D721Med (cell line): ENCODE results near the gene EHD1.

ENCODE experiments used
- DNase-seq: peaks from one replicate; pipeline ENCODE4 v3.0.0; 2011; ENCODE audit warnings: low spot score; ENCODE audit not compliant: insufficient read length
- FAIRE-seq: peaks from 2 replicates; lab custom pipeline; 2011; peaks lifted over from hg19 to GRCh38; lab: Jason Lieb, UNC
- CTCF ChIP-seq: IDR thresholded peaks from 2 replicates; pipeline ENCODE4 v1.5.1; 2012; ENCODE audit warnings: mild to moderate bottlenecking, control low read depth; ENCODE audit not compliant: insufficient read depth; ENCODE audit errors: missing control alignments

EHD1 gene

GRCh38 chr11:64921384-64921783 is 43.0 kb upstream of the EHD1 start:
- FAIRE-seq (no peak), DNase-seq (no peak)
- TF ChIP-seq CTCF = no peak

GRCh38 chr11:64920124-64920523 is 41.7 kb upstream of the EHD1 start:
- DNase-seq = no peak
- FAIRE-seq = no peak
- TF ChIP-seq CTCF = no peak

GRCh38 chr11:64919627-64920026 is 41.2 kb upstream of the EHD1 start:
- FAIRE-seq = no peak
- no peak for TF ChIP-seq CTCF
- no peak for DNase-seq

- TF ChIP-seq CTCF = peak; percentile 16
- FAIRE-seq (no peak), DNase-seq (no peak)
Observed at GRCh38 chr11:64918017-64918416, 39.6 kb upstream of the EHD1 start.

GRCh38 chr11:64917663-64917995 is 39.2 kb upstream of the EHD1 start:
- no peak for DNase-seq
- no peak for TF ChIP-seq CTCF
- no peak for FAIRE-seq

- peak; percentile 38 for FAIRE-seq
- DNase-seq = peak; percentile 96
- TF ChIP-seq CTCF = no peak
Observed at GRCh38 chr11:64916775-64917662, 38.6 kb upstream of the EHD1 start, which contains the start of gene ATG2A. Gene ATG2A (minus strand): TSS chr11:64917209. CDS start chr11:64917135, 74 bp downstream.
